DMS 273 (cell line): ENCODE measurements around the gene NOTCH1.

ENCODE experiments used
- DNase-seq: peaks from one replicate; lab custom pipeline; 2025; ENCODE audit not compliant: unreplicated experiment; lab: John Stamatoyannopoulos, UW

NOTCH1 gene

DNA sequence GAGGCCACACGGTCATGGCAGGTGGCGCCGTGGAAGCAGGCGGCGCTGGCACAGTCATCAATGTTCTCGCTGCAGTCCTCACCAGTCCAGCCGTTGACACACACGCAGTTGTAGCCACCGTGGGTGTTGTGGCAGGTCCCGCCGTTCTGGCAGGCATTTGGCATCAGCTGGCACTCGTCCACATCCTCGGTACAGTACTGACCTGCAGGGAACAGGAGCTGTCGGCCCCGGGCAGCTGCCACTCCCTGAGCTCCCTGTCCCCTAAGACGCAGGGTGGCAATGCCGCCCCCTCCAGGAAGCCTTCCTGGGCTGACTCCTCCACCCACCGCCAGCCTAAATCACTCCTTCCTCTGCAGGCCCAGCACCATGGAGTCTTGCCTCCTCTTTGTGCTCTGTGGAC is 27.2 kb downstream of the NOTCH1 start:
- no peak for DNase-seq

DNA sequence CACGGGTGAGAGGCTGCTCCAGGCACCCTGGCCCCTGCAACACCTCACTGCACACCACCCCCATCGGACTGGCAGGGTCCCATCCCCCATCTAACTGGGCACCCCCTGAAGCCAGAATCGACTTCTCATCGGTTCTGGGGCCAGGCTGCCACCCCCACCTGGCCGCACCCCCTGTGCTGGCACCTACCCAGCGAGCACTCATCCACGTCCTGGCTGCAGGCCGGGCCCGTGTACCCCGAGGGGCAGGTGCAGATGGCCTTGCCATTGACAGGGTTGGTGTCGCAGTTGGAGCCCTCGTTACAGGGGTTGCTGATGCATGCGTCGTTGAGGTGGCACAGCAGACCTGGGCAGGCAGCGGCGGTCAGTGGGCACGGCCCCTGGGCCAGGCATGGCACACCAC is 27.9 kb downstream of the NOTCH1 start:
- DNase-seq: no peak

DNA sequence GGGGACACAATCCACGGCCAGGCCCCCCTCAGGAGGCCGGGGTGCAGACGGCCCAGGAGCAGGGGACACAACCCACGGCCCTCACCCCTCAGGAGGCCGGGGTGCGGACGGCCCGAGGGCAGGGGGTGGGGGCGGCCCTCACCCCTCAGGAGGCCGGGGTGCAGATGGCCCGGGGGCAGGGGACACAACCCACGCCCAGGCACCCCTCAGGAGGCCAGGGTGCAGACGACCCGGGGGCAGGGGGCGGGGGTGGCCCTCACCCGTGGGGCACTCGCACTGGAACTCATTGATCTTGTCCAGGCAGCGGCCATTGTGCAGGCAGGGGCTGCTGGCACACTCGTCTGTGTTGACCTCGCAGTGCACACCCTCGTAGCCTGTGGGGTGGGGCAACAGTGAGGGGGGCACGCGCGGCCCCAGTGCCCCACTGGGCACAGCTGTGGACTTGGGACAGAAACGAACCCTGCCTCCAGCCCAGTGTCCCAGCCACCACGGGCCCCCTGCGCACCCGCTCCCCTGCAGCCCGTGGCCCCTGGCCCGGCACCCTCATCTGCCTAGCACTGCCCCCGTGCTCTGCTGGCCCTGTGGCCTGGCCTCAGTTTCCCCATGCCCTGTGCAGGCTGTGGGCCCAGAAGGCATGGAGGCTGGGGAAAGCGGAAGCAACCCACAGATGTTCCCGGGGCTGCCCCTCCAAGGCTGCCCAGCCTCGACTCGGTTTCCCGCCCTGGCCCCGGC is 28.7 kb downstream of the NOTCH1 start:
- no peak for DNase-seq

DNA sequence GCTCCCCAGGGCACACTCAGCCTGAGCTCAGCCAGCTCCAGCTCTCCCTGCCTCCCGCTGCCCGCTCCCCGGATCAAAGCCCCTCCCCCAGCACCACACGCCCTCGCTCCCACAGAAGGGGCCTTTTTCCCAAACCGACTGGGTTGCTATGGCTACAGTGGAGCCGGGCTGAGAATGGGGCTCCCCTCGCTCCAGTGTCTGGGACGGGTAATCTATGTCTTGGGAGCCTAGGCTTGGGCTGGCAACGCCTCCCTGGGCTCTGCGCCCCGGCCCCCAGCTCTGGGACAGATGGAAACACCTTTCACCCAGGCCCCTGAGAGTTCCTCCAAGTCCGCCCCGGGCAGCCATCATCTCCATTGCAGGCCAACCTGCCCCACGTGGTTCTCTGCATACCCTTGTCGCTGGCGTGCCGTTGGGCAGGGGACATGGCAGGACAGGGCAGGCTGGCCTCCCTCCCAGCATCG is 29.6 kb downstream of the NOTCH1 start:
- DNase-seq: peak; percentile 35

DNA sequence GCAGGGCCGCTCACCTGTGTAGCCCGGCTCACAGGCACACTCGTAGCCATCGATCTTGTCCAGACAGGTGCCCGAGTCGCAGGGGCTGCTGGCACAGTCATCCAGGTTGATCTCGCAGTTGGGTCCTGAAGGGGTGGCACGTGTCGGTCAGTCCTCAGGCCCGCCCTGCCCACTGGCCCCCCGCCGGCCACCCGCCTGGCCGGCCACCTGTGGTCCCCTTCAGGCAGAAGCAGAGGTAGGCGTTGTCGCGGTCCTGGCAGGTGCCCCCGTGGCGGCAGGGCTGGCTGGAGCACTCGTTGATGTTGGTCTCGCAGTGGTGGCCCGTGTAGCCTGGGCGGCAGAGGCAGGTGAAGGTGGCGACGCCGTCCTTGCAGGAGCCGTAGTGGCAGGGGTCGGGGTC is 30.6 kb downstream of the NOTCH1 start:
- DNase-seq: no peak

DNA sequence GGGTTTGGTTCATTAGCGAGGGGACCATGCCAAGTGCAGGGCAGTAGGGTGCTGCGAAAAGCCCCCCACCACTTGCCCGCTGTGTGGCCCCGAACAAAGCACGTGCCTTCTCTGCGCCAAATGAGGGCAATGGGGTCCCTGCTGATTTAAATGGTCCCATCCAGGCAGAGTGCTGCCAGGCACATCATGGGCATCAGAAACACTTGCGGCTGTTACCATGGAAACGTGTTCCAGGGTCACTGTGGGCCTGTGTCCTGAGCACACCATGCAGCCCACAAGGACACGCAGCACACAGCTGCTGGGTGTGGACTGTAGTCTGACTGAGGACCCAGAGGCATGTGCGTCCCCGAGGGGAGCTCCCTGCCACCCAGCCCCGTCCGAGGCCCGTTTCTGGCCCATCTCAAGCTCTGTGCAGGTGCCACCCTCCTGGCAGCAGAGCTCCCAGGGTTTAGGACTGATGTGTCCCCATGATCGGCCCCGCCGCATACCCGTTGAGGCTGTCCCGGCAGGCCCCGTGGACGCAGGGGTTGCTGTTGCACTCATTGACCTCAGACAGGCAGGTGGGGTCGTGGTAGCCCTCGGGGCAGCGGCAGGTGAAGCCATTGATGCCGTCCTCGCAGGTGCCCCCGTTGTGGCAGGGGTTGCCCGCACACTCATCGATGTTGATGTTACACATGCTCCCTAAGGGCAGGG is 31.7 kb downstream of the NOTCH1 start:
- no peak for DNase-seq

DNA sequence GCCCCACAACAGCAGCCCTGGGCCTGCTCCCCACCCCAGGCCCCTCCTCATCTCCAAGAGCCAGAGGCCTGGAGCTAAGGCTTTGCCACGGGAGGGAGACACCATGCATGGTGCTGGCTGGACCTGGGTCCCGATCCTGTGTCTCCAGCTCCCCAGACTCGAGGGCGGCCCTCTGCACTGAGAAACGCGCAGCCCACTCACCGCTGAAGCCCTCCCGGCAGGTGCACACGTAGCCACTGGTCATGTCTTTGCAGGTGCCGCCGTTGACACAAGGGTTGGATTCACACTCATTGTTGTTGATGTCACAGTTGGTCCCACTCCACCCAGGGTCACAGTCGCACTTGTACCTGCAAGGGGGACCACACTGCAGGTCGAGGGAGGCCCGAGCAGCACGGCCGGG is 32.7 kb downstream of the NOTCH1 start:
- no peak for DNase-seq

DNA sequence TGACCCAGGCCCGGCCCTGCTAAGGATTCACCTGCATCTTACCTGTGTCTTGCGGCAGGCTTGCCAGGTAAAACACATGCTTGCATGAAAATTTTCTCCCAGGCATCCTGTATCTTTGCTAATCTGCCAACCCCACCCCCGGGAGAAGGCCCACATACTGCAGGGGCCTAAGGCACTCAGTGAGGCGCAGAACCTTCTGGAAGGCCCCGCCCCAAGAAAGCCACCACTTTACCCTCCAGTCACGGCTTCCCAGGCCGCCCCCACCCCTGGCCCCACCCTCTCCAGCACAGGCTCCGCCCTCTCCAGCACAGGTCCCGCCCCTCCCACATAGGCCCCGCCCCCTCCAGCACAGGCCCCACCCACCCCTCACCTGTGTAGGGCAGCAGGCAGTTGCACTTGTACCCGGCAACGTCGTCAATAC is 33.2 kb downstream of the NOTCH1 start:
- DNase-seq: no peak

DNA sequence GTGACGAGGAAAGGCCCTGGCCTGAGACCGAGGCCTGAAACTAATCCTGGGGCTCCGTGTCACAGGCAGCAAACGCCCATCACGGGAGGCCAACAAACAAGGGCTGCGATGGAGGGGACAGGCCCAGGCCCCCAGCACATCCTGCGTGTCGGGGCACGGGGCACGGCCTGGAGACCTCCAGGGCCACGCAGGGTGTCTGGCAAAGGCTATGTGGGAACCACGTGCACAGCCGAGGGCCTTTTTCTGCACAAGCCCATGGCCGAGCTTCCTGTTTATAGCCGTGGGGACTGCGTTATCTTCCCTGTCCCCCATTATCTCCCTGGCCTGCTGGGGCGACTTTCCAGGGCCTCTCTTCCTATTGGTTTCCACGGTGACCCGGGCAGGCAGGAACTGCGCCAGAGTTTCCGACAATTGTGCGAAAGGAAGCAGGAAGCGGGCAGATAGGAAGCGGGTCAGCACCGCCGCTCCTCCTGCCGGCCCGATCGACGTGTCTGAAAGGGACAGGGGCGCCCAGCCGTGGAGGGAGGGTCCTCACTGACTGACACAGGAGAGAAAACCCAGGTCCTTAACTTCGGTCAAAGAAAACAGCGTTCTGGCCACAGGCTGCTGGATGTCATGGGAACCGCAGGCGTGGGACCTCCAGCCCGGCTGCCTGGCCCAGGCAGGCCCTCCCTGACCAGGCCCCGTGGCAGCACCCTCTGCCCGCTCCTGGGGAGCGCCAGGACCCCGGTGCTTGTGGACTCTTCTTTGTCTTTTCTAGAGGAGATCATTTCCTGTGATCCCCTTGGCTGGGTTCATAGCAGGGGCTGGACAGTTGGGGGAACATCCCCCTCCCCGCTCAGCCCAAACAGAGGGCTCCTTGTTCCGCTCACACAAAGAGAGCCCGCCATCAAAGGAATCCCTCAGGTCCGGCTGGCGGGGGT is 33.9 kb downstream of the NOTCH1 start:
- DNase-seq: no peak

DNA sequence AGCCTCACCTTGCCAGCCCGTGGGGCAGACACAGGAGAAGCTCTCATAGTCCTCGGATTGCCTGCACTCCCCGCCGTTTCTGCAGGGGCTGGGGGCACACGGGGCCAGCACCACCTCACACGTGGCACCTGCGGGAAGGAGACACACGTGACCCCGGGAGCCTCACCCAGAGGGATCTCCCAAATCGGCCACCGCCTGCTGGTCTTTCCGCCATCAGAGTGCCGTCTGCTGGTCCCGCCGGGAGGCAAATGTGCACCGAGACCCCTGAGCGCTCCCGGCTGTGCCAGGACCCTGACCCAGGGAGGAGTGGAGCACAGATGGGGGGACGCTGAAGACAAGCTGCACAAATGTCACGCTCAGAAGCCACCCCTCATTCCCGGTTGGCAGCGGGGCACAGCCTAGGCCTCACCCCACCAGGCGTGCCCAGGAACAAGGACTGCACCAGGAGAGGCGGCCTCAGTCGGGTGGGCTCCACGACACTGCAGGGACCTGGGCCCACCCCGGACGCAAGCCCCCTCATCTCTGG is 34.6 kb downstream of the NOTCH1 start:
- DNase-seq: no peak

DNA sequence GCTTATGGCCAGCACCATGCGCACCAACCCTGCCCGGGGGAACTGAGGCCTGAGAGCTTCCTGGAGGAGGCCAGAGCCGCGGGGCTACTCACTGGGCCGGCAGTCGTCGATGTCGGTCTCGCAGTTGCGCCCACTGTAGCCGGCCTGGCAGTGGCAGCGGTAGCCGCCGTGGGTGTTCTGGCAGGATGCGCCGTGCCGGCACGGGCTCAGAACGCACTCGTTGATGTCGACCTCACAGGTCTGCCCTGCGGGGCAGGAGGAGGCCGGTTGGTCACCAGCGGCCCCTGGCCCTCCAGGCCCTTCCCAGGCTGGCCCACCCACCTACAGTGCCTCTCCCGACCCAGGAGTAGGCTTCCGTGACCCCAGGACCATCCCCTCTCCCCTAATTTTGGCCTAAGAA is 35.3 kb downstream of the NOTCH1 start:
- no peak for DNase-seq

DNA sequence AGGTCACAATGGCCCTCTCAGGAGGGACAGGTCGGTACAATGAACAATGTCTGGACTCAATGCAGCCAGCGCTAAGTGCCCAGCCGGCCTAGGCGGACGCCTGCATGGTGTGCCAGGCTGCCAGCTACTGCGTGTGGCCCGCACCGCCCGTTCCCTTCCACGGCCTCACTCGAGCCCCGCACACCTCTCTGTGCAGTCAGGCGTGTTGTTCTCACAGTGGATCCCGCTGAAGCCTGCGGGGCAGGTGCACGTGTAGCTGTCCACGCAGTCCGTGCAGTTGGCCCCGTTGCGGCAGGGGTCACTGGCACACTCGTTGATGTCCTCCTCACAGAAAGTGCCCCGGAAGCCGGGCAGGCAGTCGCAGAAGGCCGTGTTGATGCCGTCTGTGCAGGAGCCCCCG is 36.3 kb downstream of the NOTCH1 start:
- no peak for DNase-seq

DNA sequence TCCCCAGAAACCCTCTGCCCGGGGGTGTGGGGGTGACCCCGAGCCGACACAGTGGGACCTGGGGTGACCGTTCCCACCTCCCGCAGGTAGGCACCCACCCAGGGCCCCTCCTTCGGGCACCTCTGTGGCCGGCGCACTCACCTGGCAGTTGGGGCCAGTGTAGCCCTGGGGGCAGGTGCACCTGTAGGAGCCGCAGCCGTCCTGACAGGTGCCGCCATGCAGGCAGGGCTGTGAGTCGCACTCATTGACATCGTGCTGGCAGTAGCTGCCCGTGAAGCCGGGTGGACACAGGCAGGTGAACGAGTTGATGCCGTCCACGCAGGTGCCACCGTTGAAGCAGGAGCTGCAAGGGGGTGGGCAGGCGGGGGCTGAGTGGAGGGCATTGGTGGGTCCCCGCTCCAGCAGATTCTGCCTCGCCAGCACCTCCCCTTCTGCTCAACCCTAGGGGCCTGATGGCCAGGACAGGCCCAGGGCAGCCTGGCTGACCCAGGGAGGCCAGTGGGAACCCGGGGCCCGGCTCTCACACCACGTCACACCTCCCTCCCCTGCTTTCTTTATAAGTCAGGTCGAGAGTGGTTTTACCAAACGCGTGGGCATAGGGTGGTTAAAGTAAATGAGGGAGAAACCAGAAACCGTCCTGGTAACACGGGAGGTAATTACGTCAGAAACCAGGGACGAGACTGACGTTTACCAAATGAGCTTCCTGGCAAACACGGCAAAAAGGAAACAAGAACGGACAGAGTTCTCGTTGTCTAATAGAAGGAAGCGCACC is 36.9 kb downstream of the NOTCH1 start:
- no peak for DNase-seq

DNA sequence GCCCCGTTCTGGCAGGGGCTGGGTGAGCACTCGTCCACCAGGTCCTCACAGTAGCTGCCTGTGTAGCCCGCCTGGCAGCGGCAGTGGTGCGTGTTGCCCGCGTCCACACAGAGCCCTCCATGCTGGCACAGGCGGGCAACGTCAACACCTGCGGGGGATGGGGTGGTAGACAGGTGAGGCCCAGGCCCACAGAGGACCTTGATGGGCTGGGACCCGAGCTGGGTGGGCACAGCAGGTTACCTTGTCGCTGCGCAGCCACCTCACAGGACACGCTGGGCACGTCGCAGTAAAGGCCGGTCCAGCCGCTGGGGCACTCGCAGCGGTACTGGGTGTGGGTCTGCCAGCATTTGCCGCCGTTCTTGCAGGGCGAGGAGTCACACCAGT is 37.9 kb downstream of the NOTCH1 start:
- DNase-seq: no peak

DNA sequence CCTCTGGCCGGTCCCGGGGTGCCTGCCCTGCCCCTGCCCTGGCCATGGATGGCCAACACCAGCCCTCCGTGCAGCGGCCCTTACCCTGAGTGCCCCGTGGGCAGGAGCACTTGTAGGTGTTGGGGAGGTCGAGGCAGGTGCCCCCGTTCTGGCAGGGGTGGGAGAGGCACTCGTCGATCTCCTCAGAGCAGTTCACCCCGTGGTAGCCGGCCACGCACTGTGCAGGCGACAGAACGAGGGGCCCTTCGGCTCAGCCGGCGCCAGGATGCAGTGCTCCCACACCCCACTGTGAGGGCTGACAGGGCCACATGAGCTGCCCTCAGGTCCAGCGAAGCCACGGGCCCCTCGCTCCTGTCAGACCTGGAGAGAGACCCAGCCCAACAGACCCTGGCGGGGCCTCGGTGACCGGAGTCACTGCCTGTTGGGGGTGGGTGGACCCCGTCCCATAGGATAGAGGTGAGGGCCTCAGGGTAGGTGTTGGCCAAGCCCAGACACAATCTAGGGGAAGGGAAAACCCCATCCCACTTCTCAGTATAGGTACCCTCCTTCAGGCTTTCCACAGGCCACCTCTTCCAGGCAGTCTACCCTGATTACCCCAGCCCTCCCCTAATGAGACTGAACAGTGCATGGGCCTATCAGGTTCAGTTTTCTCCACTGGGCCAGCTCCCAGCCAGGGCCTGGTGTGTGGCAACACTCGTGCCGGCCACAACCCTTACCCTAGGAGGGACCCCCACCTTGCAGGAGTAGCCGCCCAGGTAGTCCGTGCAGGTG is 38.4 kb downstream of the NOTCH1 start:
- DNase-seq: no peak

DNA sequence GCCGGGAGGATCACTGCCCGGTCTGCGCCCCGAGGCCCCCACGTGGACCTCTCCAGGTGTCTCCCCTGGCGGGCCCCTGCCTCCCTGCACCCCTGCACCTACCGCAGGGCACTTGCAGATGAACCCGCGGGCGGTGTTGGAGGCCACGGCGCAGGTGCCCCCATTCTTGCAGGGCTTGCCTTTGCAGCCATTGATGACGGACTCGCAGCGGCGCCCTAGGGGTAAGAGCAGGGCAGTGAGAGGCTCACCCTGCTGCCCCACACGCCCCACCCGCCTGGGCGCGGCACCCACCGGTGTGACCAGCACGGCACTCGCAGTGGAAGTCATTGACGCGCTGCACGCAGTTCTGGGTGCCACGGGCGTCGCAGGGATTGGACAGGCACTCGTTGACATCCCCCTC is 39.4 kb downstream of the NOTCH1 start:
- no peak for DNase-seq

DNA sequence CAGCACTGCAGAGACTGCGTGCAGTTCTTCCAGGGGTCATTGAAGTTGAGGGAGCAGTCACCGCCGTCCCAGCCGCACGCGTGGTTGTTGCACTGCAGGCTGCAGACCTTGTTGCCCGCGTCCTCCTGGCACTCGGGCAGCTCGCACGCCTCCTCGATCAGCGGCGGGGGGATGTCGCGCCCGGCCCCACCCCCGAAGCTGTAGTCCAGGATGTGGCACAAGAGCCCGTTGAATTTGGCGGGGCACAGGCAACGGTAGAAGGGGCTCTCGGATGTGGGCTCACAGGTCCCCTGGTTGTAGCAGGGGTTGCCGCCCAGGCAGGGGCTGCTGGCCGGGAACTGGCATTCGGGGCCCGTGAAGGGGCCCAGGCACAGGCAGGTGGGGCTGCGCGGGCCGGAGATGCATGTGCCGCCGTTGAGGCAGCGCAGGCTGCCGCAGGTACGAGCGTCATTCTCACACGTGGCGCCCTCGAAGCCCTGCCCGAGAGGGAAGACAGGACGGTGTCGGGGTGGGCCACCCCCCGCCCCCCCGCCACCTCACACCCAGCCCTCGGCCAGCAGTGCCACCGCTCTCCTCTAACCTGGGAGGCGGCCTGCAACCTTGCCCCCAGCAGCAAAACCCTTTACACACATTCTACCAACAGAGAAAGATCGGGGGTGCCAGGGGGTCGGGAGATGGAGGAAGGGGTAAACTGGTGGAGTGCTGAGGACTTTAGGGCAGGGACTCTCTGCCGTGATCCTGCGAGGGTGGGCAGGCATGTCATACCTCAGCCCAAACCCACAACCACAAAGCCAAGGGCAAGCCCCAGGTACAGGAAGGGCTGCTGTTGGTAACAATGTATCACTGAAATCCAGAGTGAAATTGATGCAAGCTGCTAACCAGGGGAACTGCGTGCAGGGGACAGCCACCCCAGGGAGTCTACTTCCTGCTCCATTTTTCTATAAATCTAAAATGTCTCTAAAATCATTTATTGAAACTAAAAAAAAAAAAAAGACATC is 40.1 kb downstream of the NOTCH1 start:
- no peak for DNase-seq

DNA sequence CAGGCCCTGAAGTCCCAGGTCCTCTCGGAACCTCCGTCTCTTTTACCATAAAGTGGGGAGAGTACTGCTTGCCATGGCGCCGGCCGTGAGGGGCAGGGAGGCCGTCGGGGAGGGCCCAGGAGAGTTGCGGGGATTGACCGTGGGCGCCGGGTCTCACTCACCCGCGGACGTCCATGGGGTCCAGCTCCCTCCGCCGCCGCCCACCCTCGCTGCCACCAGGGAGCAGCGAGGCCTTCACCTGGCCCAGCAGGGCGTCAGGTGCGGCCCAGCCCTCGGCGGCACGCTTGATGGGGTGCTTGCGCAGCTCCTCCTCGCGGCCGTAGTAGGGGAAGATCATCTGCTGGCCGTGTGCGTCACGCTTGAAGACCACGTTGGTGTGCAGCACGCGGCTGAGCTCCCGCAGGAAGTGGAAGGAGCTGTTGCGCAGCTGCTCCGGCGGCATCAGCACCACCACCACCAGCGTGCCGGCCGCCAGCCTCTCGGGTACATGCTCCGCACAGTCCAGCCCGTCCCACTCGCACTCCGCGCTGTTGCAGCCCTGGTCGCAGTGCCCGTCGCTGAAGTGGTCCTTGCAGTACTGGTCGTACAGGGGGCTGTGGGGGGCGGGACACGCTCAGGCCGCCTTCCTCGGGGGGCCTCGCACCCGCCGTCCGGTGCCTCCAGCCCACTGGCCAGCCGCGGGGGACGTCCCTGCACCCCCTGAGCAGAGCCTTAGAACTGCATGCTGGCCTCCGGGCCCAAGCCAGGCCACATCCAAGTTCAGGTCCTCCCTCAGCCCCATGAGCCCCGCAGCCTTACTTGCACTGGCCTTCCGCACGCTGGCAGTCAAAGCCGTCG is 41.1 kb downstream of the NOTCH1 start:
- DNase-seq: no peak
